Pulmonary artery endothelial cell (primary cell): ENCODE data around the gene CUTA. TPM values are rescaled to one million over a fixed set of nuclear protein-coding genes. Genes with fewer than 3 reads are reported as not detected.

ENCODE experiments used
- DNase-seq: peaks from one replicate; pipeline ENCODE4 v3.0.0-alpha.2; 2011; ENCODE audit warnings: low read depth, low spot score
- total RNA-seq: library from RNA; depleted of rRNA; stranded (reverse); fragments of >200 nt; gene quantifications from 2 replicates; pipeline ENCODE4 v1.2.3, GENCODE V29; 2014

The CUTA gene, protein sequence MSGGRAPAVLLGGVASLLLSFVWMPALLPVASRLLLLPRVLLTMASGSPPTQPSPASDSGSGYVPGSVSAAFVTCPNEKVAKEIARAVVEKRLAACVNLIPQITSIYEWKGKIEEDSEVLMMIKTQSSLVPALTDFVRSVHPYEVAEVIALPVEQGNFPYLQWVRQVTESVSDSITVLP
- 49.5 and 51.8 TPM in 2 replicates for total RNA-seq

DNA sequence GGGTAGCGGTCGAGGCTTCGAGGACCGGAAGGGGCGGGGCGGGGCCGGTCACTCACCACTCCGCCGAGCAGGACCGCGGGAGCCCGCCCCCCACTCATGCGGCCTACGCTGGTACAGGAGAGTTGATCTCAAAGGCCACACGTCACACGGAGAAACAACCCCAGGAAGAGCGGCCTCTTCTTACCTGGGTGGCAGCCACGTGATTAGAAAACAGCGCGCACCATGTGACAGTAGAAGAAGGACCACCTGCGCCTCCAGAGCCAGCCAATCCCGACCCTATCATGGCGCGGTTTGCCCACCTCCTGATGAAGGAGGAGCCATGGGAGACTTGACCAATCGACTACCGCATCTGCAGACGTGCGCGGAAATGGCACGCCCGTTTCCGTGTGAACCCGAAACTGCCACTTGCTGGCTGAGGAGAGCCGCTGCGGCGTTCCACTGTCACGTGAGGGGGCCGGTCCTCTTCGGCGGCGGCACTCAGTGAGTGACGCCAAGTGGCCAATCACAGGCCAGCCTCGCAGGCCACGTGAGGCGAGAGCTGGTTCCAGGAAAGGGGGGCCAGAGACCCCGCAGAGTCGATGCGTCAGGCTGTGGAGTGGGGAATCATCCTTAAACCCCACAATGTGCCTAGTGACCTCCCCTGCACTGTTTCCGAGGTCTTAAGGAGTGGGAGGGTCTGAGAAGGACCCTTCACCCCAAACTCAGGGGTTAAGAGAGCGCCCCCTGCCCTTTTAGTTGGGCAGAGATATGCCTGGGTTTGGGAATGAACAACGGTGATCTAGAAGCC, at the start of gene CUTA:
Gene CUTA, minus strand, starts transcription at position 205 of the 787 bp plus-strand sequence. Its CDS starts 107 bp downstream, at position 98.
- DNase-seq: peak; percentile 99

GRCh38 chr6:33467091-33467490, 49.2 kb upstream of the CUTA start:
- no peak for DNase-seq

GRCh38 chr6:33466075-33466735, 48.3 kb upstream of the CUTA start:
- no peak for DNase-seq

- DNase-seq: no peak
Observed at GRCh38 chr6:33459226-33459625, 41.3 kb upstream of the CUTA start.

GRCh38 chr6:33458676-33459075, 40.8 kb upstream of the CUTA start:
- DNase-seq: no peak

DNA sequence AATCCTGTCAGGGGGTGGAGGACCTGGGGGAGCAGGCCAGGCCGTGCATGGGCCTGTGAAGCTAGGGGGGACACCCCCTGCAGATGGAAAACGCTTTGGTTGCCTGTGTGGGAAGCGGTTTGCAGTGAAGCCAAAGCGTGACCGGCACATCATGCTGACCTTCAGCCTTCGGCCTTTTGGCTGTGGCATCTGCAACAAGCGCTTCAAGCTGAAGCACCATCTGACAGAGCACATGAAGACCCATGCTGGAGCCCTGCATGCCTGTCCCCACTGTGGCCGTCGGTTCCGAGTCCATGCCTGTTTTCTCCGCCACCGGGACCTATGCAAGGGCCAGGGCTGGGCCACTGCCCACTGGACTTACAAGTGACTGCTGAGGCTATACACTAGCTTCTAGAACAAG, 38.2 kb upstream of the CUTA start:
- no peak for DNase-seq

- DNase-seq: no peak
Observed at GRCh38 chr6:33455051-33455450, 37.1 kb upstream of the CUTA start.

DNA sequence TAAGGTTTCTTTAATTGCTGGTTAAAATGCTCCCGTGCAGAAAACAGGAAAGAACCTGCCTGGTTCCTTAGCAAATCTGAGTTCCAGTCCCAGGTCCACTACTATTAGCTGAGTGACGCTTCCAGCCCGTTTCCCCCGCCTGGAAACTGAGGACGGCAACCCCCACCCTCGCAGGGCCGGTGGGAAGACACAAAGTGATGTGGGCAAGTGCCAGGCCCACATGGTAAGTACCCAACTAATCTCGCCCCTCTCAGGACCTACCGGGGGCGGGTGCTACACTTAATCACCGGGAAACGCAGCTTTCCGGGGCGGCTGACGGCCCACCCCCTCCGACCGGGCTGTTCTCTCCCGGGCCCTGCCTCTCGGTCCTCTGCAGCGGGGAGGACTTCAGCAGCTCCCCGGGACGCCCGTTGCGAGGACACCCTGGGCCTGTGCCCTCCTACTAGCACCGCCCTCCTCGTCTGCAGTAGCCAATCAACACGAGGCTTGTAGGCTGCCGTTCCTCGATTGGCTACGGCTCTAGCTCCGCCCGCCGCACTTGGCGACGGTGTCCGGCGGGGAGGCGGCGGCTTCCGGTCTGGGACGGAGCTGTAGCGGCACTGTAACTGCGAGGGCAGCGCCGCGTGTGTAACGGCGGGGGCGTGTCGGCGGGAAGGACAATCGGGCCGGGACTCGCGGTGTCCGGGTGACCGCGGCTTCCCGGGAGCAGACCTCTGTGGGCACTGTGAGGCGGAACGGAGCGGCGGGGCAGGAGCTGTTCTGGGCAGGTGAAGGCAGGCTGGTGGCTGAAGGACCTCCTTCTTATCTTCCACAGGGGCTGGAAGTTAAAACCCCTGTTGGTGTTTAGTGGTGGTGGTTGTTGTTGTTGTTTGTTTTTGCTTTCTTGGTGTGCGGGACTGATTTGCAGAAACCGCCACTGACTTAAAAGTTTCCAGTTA, 36.4 kb upstream of the CUTA start, which contains the start of gene ZBTB9:
Gene ZBTB9, plus strand, starts transcription at position 568 of the 938 bp plus-strand sequence. CDS start 525 bp downstream, outside the sequence.
- DNase-seq: peak; percentile 83

DNA sequence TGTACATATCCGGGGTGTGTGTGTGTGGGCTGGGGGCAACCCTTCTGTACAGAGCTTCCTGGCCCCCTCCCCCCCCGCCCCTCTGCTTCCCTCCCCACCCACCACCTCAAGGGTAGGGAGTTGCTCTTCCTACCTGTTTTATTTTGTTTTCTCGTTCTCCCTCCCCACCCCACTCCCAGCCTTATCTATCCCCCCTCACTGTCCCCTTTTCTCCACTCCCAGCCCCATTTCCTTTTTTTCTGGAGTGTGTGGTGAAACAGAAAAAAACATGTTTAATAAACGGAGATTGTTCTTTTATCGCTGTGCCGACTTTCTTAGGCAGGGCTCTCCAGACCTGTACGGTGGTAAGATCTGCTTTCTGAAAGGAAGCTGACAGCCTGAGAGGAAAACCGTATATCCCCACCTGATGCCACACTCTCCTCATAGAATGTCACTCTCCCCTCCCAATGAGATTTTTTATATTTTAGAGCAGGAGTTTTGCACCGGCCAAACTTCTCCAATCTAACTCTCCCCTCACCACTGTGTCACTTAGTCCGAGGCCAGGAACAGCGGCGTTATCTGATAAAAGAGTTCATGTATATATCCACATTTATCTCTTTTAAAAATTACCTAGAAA, 35.6 kb upstream of the CUTA start:
- DNase-seq: no peak

- no peak for DNase-seq
Observed at GRCh38 chr6:33452496-33452895, 34.6 kb upstream of the CUTA start.

DNA sequence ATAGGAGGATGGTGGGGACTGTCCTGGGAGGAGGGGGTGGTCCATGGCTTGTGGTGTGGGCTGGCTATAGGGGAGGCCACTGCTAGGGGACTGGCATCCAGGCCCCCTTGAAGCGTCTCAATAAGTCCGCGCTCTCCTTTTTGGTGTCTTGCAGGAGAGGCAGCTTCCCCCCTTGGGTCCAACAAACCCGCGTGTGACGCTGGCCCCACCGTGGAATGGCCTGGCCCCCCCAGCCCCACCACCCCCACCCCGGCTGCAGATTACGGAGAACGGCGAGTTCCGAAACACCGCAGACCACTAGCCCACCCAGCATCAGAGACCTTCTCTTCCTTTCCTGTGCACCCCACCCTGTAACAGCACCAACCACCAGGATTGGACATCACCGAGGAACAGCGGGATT, 33.7 kb upstream of the CUTA start:
- no peak for DNase-seq

GRCh38 chr6:33450434-33450833, 32.5 kb upstream of the CUTA start:
- DNase-seq: no peak

GRCh38 chr6:33446356-33446755, 28.4 kb upstream of the CUTA start:
- no peak for DNase-seq

GRCh38 chr6:33445119-33445603, 27.3 kb upstream of the CUTA start:
- DNase-seq: no peak

DNA sequence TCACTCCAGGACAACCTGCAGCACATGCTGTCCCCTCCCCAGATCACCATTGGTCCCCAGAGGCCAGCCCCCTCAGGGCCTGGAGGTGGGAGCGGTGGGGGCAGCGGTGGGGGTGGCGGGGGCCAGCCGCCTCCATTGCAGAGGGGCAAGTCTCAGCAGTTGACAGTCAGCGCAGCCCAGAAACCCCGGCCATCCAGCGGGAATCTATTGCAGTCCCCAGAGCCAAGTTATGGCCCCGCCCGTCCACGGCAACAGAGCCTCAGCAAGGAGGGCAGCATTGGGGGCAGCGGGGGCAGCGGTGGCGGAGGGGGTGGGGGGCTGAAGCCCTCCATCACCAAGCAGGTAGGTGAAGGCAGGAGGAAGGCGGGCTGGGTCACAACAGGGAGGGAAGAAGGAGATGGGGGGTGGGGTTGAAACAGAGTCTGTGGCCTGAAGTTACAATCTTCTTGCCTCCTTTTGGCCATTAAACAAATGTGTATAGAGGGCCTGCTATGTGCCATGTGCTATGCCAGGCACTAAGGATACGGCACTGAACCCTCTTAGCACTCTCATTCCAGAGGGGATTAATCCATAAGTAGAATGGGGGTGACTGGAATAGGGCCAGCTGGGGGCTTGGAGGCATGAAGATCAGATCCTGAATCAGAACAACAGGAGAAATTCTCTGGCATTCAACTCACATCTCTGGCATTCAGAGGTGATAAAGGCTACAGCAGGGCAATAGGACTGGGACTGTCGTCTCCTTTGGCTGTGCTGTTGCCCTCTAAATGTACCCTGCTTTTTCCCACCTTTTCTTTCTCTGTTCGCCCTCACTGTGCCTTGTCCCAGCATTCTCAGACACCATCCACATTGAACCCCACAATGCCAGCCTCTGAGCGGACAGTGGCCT, 26.0 kb upstream of the CUTA start:
- DNase-seq: no peak

DNA sequence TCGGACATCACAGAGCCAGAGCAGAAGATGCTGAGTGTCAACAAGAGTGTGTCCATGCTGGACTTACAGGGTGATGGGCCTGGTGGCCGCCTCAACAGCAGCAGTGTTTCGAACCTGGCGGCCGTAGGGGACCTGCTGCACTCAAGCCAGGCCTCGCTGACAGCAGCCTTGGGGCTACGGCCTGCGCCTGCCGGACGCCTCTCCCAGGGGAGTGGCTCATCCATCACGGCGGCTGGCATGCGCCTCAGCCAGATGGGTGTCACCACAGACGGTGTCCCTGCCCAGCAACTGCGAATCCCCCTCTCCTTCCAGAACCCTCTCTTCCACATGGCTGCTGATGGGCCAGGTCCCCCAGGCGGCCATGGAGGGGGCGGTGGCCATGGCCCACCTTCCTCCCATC, 25.1 kb upstream of the CUTA start:
- no peak for DNase-seq

GRCh38 chr6:33442283-33442682, 24.4 kb upstream of the CUTA start:
- DNase-seq: no peak

- DNase-seq: no peak
Observed at GRCh38 chr6:33441457-33441856, 23.6 kb upstream of the CUTA start.

- no peak for DNase-seq
Observed at GRCh38 chr6:33440649-33441309, 22.9 kb upstream of the CUTA start.
